Measurements from ENCODE around the gene VENTX. TPM values are rescaled to one million over a fixed set of nuclear protein-coding genes. Genes with fewer than 3 reads are reported as not detected.

VENTX gene
- total RNA-seq (2012; rRNA removed) = not detected in 2 replicates

- H3K4me2 ChIP-seq (ENCODE audit: low read length) = peak within 1 kb of the TSS; percentile 25
- H3K36me3 ChIP-seq (ENCODE audit: insufficient read depth, low read length) = no peaks in the 10 kb centered on the region
- no peak within 1 kb of the TSS for H3K9ac ChIP-seq (ENCODE audit: low read depth, low read length)
- no peaks in the 10 kb centered on the region for H3K9me3 ChIP-seq (replicated peaks; ENCODE audit: low read length)
- no peak within 1 kb of the TSS for H3K4me3 ChIP-seq (ENCODE audit: low read length)
- H3K4me1 ChIP-seq (ENCODE audit: control insufficient read depth, insufficient read depth, low read length) = no peaks in the 10 kb centered on the region
- H3K27me3 ChIP-seq (ENCODE audit: control insufficient read depth, insufficient read depth, low read length) = peaks cover 78% of the 10 kb centered on the region
These were observed at the start of gene VENTX for GRCh38 chr10:133237588-133238465. Gene VENTX (plus strand): TSS chr10:133237855. CDS start chr10:133237915, 60 bp downstream.

- no peaks in the 10 kb centered on the region for H3K4me1 ChIP-seq (ENCODE audit: control insufficient read depth, insufficient read depth, low read length)
- no peak overlapping the region for H3K4me2 ChIP-seq (ENCODE audit: low read length)
- H3K27me3 ChIP-seq (ENCODE audit: control insufficient read depth, insufficient read depth, low read length) = peaks cover 4% of the 10 kb centered on the region
- no peaks in the 10 kb centered on the region for H3K9me3 ChIP-seq (replicated peaks; ENCODE audit: low read length)
- H3K4me3 ChIP-seq (ENCODE audit: low read length) = no peak overlapping the region
- no peaks in the 10 kb centered on the region for H3K36me3 ChIP-seq (ENCODE audit: insufficient read depth, low read length)
- H3K9ac ChIP-seq (ENCODE audit: low read depth, low read length) = no peak overlapping the region
These were observed 49.6 kb upstream of the VENTX start for GRCh38 chr10:133187906-133188681.

GRCh38 chr10:133189256-133189655 lies 48.4 kb upstream of the VENTX start:
- Histone ChIP-seq H3K4me2 (ENCODE audit: low read length) (no peak overlapping the region), H3K9ac (ENCODE audit: low read depth, low read length) (no peak overlapping the region), H3K27me3 (ENCODE audit: control insufficient read depth, insufficient read depth, low read length) (peaks cover 4% of the 10 kb centered on the region), H3K9me3 (replicated peaks; ENCODE audit: low read length) (no peaks in the 10 kb centered on the region), H3K36me3 (ENCODE audit: insufficient read depth, low read length) (no peaks in the 10 kb centered on the region), H3K4me1 (ENCODE audit: control insufficient read depth, insufficient read depth, low read length) (no peaks in the 10 kb centered on the region), H3K4me3 (ENCODE audit: low read length) (no peak overlapping the region)

- Histone ChIP-seq H3K9me3 (replicated peaks; ENCODE audit: low read length) (no peaks in the 10 kb centered on the region), H3K9ac (ENCODE audit: low read depth, low read length) (no peak overlapping the region), H3K4me1 (ENCODE audit: control insufficient read depth, insufficient read depth, low read length) (no peaks in the 10 kb centered on the region), H3K36me3 (ENCODE audit: insufficient read depth, low read length) (no peaks in the 10 kb centered on the region), H3K27me3 (ENCODE audit: control insufficient read depth, insufficient read depth, low read length) (peaks cover 7% of the 10 kb centered on the region), H3K4me2 (ENCODE audit: low read length) (no peak overlapping the region), H3K4me3 (ENCODE audit: low read length) (no peak overlapping the region)
These were observed 47.9 kb upstream of the VENTX start for GRCh38 chr10:133189726-133190125.

DNA sequence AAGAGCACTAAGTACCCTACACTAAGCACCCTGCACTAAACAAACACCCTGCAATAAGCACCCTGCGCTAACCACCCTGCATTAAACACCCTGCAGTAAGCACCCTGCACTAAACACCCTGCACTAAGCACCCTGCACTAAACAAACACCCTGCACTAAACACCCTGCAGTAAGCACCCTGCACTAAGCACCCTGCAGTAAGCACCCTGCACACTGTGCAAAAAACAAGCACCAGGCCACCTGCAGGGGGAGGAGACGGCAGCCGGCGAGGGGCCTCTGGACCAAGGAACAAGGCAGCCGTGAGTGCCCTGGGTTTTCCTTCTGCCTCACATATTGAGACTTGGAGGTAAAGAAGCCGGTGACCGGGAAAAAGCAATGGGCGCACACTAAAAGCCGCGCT lies 47.4 kb upstream of the VENTX start:
- no peak overlapping the region for H3K4me3 ChIP-seq (ENCODE audit: low read length)
- H3K36me3 ChIP-seq (ENCODE audit: insufficient read depth, low read length) = no peaks in the 10 kb centered on the region
- H3K9me3 ChIP-seq (replicated peaks; ENCODE audit: low read length) = no peaks in the 10 kb centered on the region
- peaks cover 7% of the 10 kb centered on the region for H3K27me3 ChIP-seq (ENCODE audit: control insufficient read depth, insufficient read depth, low read length)
- H3K9ac ChIP-seq (ENCODE audit: low read depth, low read length) = no peak overlapping the region
- no peak overlapping the region for H3K4me2 ChIP-seq (ENCODE audit: low read length)
- H3K4me1 ChIP-seq (ENCODE audit: control insufficient read depth, insufficient read depth, low read length) = no peaks in the 10 kb centered on the region

GRCh38 chr10:133191651-133192050 lies 46.0 kb upstream of the VENTX start:
- Histone ChIP-seq H3K4me3 (ENCODE audit: low read length) (no peak overlapping the region), H3K4me1 (ENCODE audit: control insufficient read depth, insufficient read depth, low read length) (no peaks in the 10 kb centered on the region), H3K36me3 (ENCODE audit: insufficient read depth, low read length) (no peaks in the 10 kb centered on the region)

GRCh38 chr10:133194151-133194550 lies 43.5 kb upstream of the VENTX start:
- no peak overlapping the region for H3K4me2 ChIP-seq (ENCODE audit: low read length)
- no peak overlapping the region for H3K9ac ChIP-seq (ENCODE audit: low read depth, low read length)
- peaks cover 2% of the 10 kb centered on the region for H3K27me3 ChIP-seq (ENCODE audit: control insufficient read depth, insufficient read depth, low read length)
- no peaks in the 10 kb centered on the region for H3K36me3 ChIP-seq (ENCODE audit: insufficient read depth, low read length)
- H3K9me3 ChIP-seq (replicated peaks; ENCODE audit: low read length) = no peaks in the 10 kb centered on the region
- no peaks in the 10 kb centered on the region for H3K4me1 ChIP-seq (ENCODE audit: control insufficient read depth, insufficient read depth, low read length)
- H3K4me3 ChIP-seq (ENCODE audit: low read length) = no peak overlapping the region

More at GRCh38 chr10:133191651-133192050, 46.0 kb upstream of the VENTX start:
- Histone ChIP-seq H3K9ac (ENCODE audit: low read depth, low read length) (no peak overlapping the region), H3K27me3 (ENCODE audit: control insufficient read depth, insufficient read depth, low read length) (peaks cover 7% of the 10 kb centered on the region), H3K4me2 (ENCODE audit: low read length) (no peak overlapping the region), H3K9me3 (replicated peaks; ENCODE audit: low read length) (no peaks in the 10 kb centered on the region)

GRCh38 chr10:133195096-133195495 lies 42.6 kb upstream of the VENTX start:
- Histone ChIP-seq H3K4me3 (ENCODE audit: low read length) (no peak overlapping the region), H3K9ac (ENCODE audit: low read depth, low read length) (no peak overlapping the region), H3K9me3 (replicated peaks; ENCODE audit: low read length) (no peaks in the 10 kb centered on the region), H3K4me1 (ENCODE audit: control insufficient read depth, insufficient read depth, low read length) (no peaks in the 10 kb centered on the region), H3K4me2 (ENCODE audit: low read length) (no peak overlapping the region), H3K27me3 (ENCODE audit: control insufficient read depth, insufficient read depth, low read length) (peaks cover 2% of the 10 kb centered on the region), H3K36me3 (ENCODE audit: insufficient read depth, low read length) (no peaks in the 10 kb centered on the region)

GRCh38 chr10:133195611-133196010 lies 42.0 kb upstream of the VENTX start:
- H3K4me3 ChIP-seq (ENCODE audit: low read length) = no peak overlapping the region
- no peaks in the 10 kb centered on the region for H3K4me1 ChIP-seq (ENCODE audit: control insufficient read depth, insufficient read depth, low read length)
- H3K4me2 ChIP-seq (ENCODE audit: low read length) = no peak overlapping the region
- peaks cover 2% of the 10 kb centered on the region for H3K27me3 ChIP-seq (ENCODE audit: control insufficient read depth, insufficient read depth, low read length)
- H3K9ac ChIP-seq (ENCODE audit: low read depth, low read length) = no peak overlapping the region
- no peaks in the 10 kb centered on the region for H3K36me3 ChIP-seq (ENCODE audit: insufficient read depth, low read length)
- no peaks in the 10 kb centered on the region for H3K9me3 ChIP-seq (replicated peaks; ENCODE audit: low read length)

- H3K4me2 ChIP-seq (ENCODE audit: low read length) = no peak overlapping the region
- no peak overlapping the region for H3K9ac ChIP-seq (ENCODE audit: low read depth, low read length)
These were observed 41.3 kb upstream of the VENTX start for GRCh38 chr10:133196221-133196915.

More at GRCh38 chr10:133196221-133196915, 41.3 kb upstream of the VENTX start:
- Histone ChIP-seq H3K27me3 (ENCODE audit: control insufficient read depth, insufficient read depth, low read length) (peaks cover 2% of the 10 kb centered on the region), H3K4me1 (ENCODE audit: control insufficient read depth, insufficient read depth, low read length) (no peaks in the 10 kb centered on the region), H3K4me3 (ENCODE audit: low read length) (no peak overlapping the region), H3K9me3 (replicated peaks; ENCODE audit: low read length) (no peaks in the 10 kb centered on the region), H3K36me3 (ENCODE audit: insufficient read depth, low read length) (no peaks in the 10 kb centered on the region)

Data from skeletal muscle satellite cell (primary cell).